GM18517 (cell line): ENCODE measurements around the gene PLEKHA5.
"Not testable (repeated sequence)": the region's sequence is repeated elsewhere in the genome, so short reads cannot be mapped to it uniquely, and the experiment has no call there.

Experiments used
- ATAC-seq: cut with Tn5 transposase; IDR thresholded peaks from one replicate; pipeline ENCODE4 v1.9.1; 2021; ENCODE audit warnings: mild to moderate bottlenecking, moderate library complexity; ENCODE audit not compliant: unreplicated experiment

Gene PLEKHA5

DNA sequence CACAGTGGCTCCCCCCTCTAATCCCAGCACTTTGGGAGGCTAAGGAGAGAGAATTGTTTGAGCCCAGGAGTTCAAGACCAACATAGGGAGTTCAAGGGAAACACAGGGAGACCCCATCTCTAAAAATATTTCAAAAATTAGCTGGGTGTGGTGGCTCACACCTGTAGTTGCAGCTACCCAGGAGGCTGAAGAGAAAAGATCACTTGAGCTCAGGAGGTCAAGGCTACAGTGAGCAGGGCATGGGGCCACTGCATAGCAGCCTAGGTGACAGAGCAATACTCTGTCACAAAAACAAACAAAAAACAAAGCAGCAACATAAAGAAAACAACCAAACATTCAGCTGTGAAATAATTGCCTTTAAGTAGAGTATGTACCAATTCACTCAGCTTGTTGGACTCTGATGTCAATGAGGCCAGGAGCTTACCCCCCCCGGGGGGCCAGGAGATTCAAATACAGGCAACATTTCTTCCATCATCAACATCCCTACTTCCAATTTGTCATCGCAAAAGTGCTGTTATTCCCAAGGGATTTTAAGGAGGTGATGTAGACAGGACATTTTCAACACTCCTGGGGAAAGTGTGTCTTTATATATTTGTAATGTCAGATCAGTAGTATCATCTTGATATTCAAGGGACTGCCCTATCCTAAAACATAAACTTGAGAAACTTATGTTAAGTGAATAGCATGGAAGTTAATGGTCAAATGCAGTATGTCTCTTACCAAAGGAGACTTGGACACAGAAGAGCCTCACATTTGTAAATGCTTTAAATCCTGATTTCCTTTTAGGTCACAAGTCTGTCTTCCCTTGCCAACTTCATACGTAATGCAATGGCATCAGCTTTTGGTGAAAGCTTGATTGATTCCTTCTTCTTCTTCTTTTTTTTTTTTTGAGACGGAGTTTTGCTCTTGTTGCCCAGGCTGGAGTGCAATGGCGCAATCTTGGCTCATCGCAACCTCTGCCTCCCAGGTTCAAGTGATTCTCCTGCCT lies 269.1 kb downstream of the PLEKHA5 start:
- ATAC-seq = no peak

DNA sequence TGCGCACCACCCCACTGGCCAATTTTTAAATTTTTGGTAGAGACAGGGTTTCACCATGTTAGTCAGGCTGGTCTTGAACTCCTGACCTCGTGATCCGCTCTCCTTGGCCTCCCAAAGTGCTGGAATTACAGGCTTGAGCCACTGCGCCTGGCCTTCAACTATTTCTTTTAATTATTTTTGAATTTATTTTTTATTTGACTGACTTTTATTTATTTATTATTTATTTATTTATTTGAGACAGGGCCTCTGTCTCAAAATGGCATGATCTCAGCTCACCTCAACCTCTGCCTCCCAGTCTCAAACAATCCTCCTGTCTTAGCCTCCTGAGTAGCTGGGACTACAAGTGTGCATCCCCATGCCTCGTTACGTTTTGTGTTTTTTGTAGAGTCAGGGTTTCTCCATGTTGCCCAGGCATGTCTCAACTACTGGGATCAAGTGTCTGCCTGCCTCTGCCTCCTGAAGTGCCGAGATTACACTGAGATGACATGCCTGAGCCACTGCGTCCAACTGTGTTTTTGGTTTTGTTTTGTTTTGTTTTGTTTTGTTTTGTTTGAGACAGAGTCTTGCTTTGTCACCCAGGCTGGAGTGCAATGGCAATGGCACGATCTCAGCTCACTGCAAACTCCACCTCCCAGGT lies 271.2 kb downstream of the PLEKHA5 start:
- not testable (repeated sequence) for ATAC-seq

DNA sequence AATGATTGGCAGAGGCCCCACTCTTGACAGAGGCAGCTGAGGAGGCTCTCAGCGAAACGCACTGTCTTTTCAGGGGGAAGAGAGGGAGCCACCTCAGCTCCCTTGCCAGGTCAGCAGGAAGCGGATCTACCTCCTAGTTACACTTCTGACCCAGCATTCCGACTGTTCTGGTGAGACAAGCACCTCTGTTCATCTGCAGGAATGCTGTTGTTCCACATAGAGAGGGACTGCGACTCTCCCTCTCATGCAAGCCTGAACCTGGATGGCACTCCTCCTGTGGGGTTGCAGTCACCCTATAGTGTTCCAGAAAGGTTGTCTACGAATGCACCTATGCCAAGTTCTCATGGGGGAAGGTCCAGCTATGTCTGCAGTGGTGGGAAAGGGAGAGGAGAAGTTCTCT lies 272.7 kb downstream of the PLEKHA5 start:
- ATAC-seq = no peak

DNA sequence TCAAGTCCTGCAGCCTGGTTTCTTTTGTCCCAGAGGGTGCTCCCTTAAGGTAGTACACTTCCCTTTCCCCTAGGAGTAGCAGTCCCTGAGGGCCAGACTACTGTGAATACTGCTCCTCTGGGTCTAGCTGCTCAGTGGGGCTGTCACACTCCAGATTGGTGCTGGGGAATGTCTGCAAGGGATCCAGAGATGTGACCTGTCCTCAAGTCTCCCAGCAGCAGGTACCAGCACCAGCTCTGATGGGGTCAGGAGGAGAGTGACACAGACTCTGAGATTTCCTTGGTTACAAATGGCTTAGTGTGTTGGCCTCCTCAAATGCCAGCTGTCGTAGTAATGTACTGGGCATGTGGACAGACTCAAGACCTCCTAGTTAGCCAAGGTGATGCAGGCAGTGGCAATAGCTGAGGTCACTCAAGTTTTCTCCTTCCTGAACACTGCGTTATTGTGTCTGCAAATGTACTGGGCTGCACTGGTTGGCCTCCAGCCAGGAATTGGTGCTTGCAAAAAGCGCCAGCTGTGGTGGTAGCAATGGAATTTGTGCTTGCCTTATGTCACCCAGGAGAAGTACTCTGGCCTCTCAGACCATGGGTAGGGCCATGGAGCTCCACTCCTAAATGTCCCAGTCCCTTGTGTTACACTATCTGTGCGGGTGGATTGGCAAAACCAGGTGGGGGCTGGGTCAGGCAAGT lies 273.4 kb downstream of the PLEKHA5 start:
- no peak for ATAC-seq

DNA sequence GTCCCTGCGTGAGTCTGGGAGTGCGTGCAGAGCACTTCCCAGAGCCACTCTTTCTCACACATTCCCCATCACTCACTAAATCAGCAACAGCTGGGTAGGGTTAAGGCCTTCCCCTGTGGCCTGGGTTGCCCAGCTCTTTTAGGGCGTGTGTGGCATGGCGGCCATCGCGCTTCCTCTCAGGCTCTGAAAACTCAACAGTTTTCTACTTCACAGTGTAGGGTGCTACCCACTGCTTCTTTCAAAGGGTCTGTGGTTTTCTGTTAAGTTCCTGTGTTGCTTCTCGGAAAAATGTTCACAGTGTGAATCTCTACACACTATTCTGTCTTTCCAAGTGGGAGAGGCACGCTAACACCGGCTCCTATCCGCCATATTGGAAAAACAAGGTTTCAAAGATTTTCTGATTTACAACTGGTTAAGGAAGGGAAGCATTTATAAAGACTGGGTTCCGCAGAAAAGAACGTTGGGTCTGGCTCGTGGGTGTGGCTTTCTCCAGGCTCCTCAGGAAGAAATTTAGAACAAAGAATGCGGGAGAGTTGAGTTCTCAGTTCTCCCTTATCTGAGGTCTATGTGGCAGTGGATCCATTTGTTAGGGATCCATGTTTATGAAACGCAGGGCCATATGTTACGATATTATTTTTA lies 274.8 kb downstream of the PLEKHA5 start:
- ATAC-seq = no peak

DNA sequence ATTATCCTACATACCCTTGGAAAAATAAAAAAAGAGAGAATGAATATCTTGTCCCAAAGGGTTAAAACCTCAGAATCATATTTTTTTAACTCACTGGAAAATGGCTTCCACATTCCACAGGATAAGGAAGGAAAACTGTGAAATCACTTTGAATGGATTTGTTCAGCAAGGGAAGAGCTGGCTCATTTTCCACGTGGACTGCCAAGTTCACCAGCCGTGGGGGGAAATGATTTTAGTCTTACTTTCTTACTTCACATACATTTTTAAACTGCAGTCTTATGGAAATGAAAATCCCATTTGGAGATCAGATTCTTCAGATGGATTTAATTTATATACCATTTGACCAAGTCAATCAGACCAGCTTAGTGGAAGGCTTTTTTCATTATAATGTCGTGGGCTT lies 279.8 kb downstream of the PLEKHA5 start:
- no peak for ATAC-seq

DNA sequence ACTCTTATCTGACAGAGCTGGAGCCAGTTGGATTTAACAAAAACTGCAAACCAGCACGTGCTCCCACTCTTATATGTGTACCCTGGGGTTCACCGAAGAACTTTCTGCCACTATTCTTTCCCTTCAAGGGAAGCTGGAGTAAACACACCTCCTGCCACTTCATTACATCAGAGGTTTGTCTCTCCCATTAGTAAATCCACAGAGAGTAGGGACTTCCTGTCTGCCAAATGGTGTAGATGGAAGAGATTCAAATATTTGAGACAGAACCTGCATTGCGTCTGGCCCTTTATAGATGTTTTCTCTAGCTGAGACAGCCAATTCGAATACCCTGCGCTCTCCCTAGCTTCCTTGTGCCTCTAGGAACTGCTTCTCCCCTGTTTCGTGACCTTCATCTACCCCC lies 280.7 kb downstream of the PLEKHA5 start:
- no peak for ATAC-seq

DNA sequence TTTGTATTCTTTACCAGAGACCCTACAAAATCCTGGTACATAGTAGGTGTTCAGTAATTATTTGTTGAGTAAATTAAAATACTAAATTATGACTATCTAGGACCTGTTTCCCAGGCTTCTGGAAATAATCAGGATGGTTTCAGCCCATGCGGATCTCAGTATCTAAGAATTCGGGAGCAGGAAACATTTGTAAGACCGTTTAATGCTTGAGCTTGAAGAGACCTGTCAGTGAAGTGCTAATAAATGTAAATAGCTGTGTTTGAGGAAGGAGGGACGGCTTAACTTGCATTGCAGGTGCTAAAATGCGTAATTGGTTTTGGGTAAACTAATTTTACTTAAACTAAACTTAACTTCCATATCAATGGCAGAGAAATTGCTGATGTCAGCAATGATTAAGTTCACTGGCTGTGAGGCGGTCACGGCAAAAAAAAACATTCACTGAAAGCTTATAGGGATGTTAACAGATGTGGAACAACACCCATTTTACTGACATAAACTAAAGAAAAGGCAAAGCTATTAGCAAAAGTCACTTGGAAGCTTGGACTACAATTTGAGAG lies 281.2 kb downstream of the PLEKHA5 start:
- ATAC-seq = no peak

DNA sequence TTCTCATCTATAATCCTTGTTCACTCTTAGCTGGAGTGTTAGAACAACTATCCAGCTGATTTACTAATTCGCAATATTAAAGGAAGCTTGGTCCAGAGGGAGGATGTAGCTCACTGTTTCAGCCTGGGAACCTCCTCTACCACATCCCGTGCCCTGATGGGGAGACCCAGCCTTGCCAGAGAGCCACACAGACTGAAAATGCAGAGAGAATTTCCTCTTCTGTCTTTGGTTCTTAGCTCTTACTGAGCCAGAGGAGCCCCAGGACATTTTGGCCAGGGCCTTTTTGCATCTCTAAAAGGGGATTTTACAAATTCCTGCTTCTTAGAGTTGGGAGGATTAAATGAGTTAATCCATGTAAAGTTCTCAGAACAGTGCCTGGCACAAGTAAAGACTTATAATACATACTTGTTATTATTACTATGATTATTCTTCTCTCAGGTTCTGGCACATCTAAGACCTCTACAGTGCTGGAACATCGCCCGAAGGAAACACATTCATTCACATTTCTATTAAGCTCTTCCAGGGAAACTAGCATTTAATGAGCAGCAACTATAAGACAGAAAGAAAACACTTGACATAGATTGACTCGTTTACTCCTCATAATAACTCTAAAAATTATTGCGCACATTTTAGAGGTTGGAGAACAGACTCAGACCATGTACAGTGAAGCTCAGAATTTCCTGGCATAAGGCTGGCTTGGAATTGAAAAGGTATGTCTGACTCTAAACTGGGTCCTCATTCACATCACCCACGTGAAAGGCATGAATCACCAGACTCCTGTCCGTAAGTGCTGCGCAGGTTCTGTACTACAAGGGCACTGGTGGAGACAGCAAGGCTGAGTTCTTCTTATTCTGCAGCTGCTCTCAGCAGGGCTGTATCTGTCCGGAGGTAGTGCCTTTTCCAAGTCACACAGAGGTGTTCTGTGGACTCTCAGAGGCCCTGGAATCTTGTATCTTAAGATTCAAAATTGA lies 282.0 kb downstream of the PLEKHA5 start:
- no peak for ATAC-seq

DNA sequence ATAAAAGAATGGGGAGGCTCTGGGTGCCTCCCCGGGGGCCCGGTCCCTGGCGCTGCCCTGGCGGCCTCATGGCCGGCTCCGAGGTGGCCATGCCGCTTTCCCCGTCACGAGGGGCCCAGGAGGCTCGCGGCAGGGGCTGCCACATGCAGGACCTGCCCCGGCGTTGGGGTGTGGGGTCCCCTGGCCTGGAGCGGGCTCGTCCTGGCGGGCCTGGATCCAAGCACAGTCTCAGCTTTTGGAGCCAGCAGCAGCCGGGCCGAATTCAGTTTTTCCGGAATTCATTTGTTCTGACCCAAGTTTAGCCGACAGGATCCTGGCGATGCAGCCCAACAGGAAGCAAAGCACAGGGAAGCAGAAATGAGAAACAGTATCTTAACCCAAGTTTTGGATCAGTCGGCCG lies 283.3 kb downstream of the PLEKHA5 start:
- no peak for ATAC-seq

DNA sequence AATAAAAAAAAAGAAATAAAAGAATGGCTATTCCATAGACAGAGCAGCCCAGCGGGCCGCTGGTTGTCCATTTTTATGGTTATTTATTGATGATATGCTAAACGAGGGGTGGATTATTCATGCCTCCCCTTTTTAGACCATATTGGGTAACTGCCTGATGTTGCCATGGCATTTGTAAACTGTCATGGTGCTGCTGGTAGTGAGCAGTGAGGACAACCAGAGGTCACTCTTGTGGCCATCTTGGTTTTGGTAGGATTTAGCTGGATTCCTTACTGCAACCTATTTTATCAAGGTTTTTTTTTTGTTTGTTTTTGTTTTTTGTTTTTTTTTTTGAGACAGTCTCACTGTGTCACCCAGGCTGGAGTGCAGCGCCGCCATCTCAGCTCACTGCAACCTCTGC lies 284.0 kb downstream of the PLEKHA5 start:
- not testable (repeated sequence) for ATAC-seq

DNA sequence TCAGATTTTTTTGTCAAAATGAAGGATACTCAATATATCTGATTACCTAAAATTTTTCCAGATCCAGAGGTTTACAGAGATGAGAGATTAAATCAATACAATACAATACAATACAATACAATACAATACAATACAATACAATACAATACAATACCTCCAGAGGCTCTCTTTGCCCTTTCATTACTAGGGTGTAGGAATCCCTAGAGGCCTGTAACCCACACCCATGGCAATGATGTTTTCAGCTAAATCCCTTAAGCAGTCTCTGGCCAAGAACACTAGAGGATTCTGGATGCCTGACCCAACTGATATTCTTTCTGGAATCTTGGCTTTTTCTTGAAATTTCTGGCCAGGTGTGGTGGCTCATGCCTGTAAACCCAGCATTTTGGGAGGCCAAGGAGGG lies 286.0 kb downstream of the PLEKHA5 start:
- no peak for ATAC-seq

DNA sequence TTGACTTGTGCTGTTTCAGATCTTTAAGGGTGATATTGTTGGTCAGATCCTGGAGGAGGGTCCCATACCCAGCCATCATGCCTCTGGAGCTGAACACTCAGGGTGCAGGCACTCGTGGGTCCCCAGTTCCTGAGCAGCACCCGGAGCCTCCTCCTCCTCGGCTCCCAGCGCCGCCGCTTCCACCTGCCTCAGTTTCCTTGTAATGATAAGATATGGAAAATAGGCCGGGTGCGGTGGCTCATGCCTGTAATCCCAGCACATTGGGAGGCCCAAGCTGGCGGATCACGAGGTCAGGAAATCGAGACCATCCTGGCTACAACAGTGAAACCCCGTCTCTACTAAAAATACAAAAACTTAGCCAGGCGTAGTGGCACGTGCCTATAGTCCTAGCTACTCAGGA lies 289.6 kb downstream of the PLEKHA5 start:
- no peak for ATAC-seq

DNA sequence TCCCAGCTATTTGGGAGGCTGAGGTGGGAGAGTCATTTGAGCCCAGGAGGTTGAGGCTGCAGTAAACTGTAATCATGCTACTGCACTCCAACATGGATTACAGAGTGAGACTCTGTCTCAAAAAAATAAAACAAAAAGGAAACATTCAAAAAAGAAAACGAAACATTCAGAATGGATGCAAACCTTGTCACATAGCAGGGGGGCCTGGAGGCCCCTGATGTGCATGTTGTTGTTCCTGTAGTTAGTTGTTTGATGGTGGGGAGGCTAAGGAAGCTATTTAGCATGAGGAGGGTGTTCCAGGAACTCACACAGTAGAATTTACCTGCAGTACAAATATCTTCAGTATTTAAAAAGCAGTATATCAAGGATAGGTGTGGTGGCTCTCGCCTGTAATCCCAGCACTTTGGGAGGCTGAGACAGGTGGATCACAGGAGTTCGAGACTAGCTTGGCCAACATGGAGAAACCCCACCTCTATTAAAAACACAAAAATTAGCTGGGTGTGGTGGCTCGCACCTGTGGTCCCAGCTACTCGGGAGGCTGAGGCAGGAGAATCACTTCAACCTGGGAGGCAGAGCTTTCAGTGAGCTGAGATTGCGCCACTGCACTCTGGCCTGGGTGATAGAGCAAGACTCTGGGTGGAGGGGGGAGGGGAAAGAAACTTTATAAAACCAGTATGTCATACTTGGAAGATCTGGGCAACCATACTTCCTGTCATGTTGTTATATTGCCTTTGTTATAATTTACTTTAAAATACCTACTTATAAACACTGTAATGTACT lies 292.2 kb downstream of the PLEKHA5 start:
- no peak for ATAC-seq

DNA sequence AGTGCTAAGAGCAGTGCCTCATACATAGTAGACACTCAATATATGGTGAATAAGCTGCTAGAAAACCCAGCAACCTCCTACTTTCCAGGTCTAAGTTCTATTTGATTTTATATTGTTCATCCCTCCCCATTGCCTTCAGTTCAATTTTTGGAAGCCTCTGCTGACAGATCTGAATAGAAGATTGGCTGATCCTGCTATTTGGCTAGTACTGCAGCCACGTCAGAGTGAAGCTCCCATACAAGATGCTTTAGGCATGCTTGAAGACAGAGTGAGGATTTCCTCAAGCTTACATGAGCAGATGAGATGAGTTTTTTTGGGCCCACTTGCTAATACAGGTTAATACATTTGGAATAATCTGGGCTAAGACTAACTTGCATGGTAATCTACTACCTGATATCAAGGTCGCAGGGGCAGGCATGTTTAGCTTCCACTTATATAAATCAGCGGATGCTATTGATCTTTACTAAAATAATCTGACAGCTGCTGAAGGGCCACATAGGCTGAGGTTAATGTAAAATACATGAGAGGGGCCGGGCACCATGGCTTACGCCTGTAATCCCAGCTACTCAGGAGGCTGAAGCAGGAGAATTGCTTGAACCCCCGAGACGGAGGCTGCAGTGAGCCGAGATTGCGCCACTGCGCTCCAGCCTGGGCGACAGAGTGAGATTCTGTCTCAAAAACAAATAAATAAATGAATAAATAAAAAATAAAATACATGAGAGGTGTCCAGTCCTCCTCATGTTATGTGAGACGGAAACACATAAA lies 293.8 kb downstream of the PLEKHA5 start:
- no peak for ATAC-seq
